GM03348 (cell line): ENCODE data around the gene LGR6.

Experiments
- DNase-seq: peaks from one replicate; pipeline ENCODE4 v3.0.0; 2012; ENCODE audit warnings: low spot score

Gene LGR6

DNA sequence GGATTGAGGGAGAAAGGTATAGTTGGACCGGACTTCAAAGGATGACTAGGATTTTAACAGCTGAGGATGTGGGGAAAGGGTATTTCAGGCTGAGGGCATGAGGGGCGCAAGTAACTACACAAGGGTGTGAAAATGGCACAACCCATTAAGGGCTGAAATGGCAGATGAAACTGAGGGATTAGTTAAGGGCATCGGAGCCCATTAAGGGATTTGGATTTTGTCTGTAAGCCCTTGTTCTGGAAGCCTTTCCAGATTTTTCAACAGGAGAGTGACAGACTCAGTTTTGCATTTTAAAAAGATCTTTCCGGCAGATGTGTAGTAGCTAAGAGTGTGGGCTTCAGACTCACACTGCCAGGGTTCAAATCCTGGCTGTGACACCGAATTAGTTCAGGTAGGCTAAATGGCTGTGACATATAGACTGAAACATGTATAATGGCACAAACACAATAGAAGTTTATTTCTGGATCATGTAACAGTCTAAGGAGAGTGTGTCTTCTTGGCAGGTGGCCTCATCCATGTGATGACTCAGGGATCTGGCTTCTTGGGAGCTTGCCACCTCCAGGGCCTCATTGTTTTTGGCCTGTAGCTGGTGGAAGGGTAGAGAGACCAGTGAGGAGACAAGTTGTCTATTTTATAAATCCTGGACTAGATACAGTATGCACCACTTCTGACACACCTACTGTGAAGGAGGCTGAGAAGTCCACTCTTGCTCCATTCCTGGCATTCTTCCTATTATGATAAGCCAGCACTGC lies 98.5 kb downstream of the LGR6 start:
- DNase-seq, result peak; percentile 87

GRCh38 chr1:202292773-202293172 lies 99.2 kb downstream of the LGR6 start:
- no peak for DNase-seq

DNA sequence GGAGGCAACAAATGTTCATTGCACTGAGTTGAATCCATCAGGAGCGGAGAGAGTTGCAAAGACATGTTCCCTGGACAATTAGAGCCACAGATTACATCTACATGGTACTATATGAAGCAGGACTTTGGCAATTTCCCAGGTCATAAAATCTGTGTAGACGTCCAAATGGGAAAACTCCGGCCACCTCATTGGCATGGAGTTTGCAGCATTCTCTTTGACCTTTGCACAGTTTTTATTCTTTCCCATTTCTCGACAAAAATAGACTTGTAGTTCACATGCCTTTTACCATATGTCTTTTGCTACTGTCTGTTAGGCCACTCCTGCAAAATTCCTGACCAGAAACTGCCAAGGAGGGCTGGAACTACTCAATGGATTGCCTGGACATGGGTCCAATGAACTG lies 100.0 kb downstream of the LGR6 start:
- no peak for DNase-seq

DNA sequence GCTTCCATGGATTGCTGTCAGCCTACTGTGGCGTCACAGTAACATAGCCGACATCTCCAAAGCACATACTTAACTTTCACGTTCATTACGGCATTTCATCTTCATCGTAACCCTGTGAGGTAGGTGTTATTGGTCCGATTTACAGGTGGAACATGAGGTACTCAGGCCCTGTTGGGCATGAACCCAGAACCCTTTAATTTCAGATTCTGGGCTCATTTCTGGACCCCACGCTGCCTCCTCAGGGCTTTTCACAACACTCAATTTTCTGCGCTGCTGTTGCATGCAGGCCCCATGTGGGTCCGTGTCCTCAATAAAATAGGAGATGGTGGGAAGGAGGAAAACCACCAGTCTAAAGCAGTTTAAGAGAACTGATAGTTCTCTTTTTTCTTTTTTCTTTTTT lies 108.6 kb downstream of the LGR6 start:
- no peak for DNase-seq

DNA sequence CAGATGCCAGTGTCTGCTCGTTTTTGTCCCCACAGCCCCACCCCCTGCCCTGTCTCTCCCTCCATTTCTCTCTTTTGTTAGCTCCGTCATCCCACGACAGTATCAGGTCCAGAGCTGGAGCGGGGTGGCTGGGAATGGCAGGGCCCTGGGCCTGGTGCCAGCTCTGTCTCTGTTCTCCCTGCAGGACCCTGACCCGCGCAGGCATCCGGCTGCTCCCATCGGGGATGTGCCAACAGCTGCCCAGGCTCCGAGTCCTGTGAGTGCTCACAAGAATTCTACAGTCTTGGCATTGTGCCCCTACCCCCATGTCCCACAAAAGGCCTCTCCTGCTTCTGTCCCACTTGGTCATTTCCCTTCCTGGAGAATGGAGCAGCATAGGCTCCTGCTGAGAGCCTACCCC lies 110.8 kb downstream of the LGR6 start:
- no peak for DNase-seq

GRCh38 chr1:202305168-202305567 lies 111.6 kb downstream of the LGR6 start:
- no peak for DNase-seq

DNA sequence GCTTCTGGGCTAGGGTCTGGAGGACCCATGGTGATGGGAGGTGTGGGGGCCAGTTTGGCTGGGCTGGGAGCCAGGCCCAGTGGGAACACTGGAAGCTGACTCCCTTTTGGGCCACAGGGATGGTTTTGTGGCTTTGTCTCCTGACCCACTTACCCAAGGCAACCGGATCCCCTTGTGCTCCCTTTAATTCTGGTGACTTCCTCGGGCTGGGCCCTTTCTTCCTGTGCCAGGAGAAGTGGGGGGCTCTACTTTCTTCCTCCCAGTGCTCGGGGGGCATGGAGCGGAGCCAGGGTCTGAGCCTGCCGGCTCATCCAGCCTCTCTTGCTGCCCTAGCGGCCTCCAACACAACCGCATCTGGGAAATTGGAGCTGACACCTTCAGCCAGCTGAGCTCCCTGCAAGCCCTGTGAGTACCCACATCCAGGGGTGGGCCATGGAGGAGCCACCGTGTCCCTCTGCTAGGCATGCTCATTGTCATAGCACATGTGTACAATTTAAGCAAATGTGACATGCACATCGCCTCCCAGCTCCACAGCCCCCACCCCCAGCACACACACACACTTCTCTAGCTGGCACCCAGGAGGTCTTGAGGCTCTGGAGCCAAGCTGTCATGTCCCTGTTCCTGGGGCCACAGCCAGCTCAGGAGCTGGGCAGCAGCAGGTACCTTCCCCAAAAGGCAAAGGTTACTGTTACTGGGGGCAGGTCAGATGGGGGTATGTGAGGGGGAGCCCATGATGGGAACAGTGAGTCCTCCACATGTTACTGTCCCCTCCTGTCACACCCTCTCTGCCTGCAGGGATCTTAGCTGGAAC lies 113.1 kb downstream of the LGR6 start:
- DNase-seq, result no peak

DNA sequence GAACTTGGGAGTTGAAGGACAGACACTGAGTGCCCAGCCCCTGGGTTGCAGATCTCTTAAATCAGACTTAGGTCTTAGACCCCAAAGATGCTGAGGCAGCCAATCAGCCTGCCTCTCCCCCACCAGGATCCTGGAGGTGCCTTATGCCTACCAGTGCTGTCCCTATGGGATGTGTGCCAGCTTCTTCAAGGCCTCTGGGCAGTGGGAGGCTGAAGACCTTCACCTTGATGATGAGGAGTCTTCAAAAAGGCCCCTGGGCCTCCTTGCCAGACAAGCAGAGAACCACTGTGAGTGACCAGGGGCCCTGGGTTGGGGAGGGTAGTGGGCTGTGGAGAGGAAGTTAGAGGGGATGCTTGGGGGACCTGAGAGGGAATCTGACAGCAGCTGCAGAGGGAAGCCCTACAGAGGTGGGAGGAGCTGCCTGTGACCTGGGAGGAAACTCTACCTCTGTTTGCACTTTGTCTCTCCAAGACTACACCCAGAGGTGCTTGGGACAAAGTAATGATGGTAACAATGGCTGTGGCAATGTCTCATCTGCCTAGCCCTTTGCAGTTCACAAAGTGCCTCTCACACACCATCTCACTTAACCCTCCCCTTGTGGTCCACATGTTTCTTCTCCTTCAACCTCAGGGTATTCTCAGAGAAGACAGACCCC lies 116.6 kb downstream of the LGR6 start:
- DNase-seq, result no peak

DNA sequence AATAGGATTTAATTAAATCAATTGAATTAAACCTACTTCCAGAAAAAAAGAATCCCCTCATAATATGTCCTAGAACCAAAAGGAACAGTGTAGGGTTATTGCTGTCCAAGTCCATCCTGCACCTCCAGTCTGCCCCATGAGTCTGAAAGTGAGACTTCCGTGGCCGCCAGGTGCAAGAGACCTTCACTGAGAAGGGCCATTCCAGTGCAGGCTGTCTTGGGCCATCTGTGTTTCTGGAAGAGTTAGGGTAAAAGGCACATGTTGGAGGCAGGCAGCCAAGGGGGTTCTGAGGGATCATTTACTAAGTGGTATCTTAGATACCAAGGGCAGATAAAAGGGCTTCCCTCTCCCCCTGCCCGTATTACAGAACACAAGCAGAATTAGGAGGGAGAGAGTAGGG lies 117.1 kb downstream of the LGR6 start:
- DNase-seq, result no peak

GRCh38 chr1:202311875-202312635 lies 118.5 kb downstream of the LGR6 start:
- DNase-seq, result no peak

DNA sequence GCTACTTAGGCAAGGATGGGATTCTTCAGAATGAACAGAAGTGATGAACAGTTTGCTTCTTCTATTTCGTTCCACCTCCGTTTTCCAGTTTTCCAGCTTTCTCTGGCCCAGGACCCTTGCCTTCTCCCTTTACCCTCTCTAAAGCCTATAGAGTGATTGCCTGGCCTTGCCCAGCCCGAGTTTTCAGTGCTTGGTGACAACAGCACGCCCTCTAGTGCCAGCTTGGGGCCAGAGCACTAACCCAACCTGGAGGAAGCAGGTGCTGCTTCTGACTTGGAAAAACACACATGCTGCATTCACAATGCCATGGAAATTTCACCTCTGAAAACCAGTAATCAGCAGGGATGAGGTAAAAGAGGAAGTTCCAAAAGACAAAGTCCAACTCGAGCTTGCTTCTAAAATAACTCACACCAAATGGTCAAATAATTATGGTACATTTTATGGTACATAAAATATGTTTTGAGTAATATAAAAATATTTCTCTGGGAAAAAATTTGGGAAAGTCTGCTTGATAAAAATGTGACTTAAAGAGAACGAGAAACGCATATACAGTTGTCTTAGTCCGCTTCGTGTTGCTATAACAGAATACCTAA lies 122.1 kb downstream of the LGR6 start:
- DNase-seq, result peak; percentile 85

DNA sequence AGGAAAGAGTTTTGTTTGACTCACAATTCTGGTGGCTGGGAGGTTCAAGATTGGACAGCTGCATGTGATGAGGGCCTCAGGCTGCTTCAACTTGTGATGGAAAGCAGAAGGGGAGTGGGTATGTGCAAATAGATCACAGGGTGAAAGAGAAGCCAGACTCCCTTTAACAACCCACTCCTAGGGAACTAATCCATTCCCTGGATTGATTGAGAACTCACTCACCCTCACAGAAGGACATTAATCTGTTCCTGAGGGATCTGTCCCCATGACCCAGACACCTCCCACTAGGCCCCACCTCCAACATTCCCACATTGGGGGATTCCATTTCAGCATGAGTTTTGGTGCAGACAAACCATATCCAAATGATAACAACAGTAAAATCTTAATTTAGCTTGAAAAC lies 122.6 kb downstream of the LGR6 start:
- no peak for DNase-seq

GRCh38 chr1:202317941-202318925 lies 124.6 kb downstream of the LGR6 start:
- DNase-seq, result no peak

- no peak for DNase-seq
Measured at GRCh38 chr1:202319381-202320080, 125.9 kb downstream of the LGR6 start.

- DNase-seq, result no peak
Measured at GRCh38 chr1:202320081-202320405, 126.4 kb downstream of the LGR6 start.

- no peak for DNase-seq
Measured at GRCh38 chr1:202323731-202324130, 130.1 kb downstream of the LGR6 start.

DNA sequence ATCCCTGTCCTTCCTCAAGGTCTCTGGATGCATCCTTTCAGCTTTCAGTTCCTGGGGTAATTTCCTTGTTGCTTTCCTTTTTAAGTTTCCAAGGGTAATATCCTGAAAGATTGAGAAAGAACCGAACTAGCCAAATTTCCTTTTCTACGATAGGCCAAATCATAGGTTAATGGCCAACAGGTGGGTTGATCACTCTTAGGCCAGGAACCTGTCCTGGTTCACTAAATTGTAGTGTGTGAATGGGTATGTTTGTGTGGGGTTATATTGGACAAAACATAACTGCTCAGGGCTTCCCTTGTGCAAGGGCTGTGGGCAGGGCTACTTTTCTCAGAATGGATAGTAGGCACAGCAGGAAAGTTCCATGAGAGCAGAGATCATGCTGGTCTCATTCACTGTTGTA lies 131.0 kb downstream of the LGR6 start:
- DNase-seq, result no peak

GRCh38 chr1:202329891-202330290 lies 136.3 kb downstream of the LGR6 start:
- no peak for DNase-seq

DNA sequence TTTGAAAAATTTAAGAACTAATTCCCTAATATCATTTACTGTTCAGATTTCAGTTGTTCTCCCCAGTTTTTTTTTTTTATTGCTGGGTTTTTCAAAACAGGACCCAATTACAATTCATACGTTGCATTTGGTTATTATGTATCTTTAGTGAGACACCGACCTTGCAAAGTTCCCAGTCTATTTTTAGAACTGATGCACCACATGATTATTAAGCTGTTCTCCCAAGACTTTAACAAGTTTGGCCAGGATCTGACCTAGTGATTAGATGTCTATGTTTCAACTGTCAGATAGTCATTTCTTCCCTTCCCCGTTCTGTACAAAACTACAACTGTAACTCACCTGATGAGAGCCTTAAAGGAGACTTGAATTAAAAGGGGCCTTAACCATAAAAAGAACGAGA lies 140.3 kb downstream of the LGR6 start:
- DNase-seq, result no peak

DNA sequence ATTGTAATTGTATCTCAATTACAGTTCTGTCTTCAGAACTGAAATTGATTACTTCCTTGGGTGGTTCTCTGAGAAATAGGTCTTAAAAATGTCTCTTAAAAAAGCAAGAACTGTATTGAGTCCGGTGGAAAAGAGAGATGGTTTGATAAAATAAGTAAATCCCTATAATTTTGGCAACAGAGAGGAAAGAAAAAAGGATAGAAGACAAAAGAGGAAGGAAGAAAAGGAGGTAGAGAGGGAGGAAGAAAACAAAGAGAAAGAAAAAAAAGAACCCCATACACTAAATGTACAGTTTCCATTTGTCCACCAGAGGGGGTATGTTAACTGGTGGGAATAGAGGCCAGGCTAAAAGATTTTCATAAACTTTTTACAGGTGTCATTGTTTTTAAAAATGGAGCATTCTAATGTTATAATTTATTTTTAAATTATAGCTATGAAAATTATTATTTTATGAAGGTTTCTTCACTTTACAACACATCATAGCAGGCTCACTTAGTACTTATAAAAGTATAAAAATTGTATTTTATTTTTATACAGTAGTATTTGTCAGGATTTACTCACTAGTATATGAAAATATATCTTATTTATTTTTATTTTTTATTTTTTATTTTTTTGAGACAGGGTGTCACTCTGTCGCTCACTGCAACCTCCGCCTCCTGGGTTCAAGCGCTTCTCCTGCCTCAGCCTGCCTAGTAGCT lies 150.2 kb downstream of the LGR6 start:
- peak; percentile 48 for DNase-seq
